ENCODE measurements around the gene ICOS. TPM values are rescaled to one million over a fixed set of nuclear protein-coding genes. Genes with fewer than 3 reads are reported as not detected.
A peak's percentile ranks its signal among the peaks of the same experiment; 100 is the strongest.

ICOS gene
- total and polyA plus RNA-seq, 2 of the 4 experiments (the other 2 are of a cell fraction): not detected

GRCh38 chr2:203893401-203893800 lies 43.2 kb upstream of the ICOS start:
- POLR2A ChIA-PET (ENCODE audit: unreplicated experiment): no interaction called here
- no peak overlapping the region for H2BK20ac ChIP-seq (ENCODE audit: low read depth, low read length)
- no peak overlapping the region for H2AK9ac ChIP-seq (replicated peaks; ENCODE audit: low read depth, low read length, poor library complexity)
- intact Hi-C loops (cut with micrococcal nuclease): no loop called here
- BruUV-seq (replicated peaks): no TSS peak
- H4K8ac ChIP-seq (ENCODE audit: low read depth in 2 of 2, low read length in 2 of 2): no peak overlapping the region
- H3K36me3 ChIP-seq (ENCODE audit: control insufficient read depth, insufficient read depth, low read length): no peaks in the 10 kb centered on the region
- no peak overlapping the region for H3K4ac ChIP-seq (ENCODE audit: low read depth, low read length)
- no peak for TF ChIP-seq MAFK (IDR thresholded peaks at IDR 0.05; ENCODE audit: low read depth, low read length)
- no peak for TF ChIP-seq POLR2A (IDR thresholded peaks at IDR 0.05; ENCODE audit: low read depth, low read length)
- no peak for TF ChIP-seq RAD21 (IDR thresholded peaks at IDR 0.05; ENCODE audit: low read length)
- TF ChIP-seq USF2 (IDR thresholded peaks at IDR 0.05; ENCODE audit: low read depth, low read length): no peak
- TF ChIP-seq CHD1 (IDR thresholded peaks at IDR 0.05; ENCODE audit: low read depth, low read length): no peak
- TF ChIP-seq RFX5 (IDR thresholded peaks at IDR 0.05; ENCODE audit: low read depth, low read length): no peak
- no peak overlapping the region for H2BK15ac ChIP-seq (ENCODE audit: low read depth, low read length)
- no peak overlapping the region for H3K27ac ChIP-seq (ENCODE audit: insufficient read depth, low read length)
- H4K20me1 ChIP-seq (ENCODE audit: insufficient read depth, low read length): no peaks in the 10 kb centered on the region
- no peak overlapping the region for H3K4me3 ChIP-seq (ENCODE audit: insufficient read depth, low read depth, low read length)
- dilution Hi-C loops (cut with HindIII; ENCODE audit: low sequenced_read_pairs, unreplicated experiment): no loop called here
- DNase-seq: peak; percentile 24
- no peaks in the 10 kb centered on the region for H3K9me3 ChIP-seq (ENCODE audit: control insufficient read depth, insufficient read depth, low read length)
- H2AFZ ChIP-seq (replicated peaks; ENCODE audit: low read length, poor library complexity): no peak overlapping the region
- no peak overlapping the region for H2BK120ac ChIP-seq (ENCODE audit: low read depth, low read length)
- no peak overlapping the region for H2AK5ac ChIP-seq (ENCODE audit: low read depth, low read length)
- in situ Hi-C loops (cut with MboI; ENCODE audit: low sequenced_read_pairs): no loop called here
- no peak overlapping the region for H3K18ac ChIP-seq (ENCODE audit: low read depth, low read length)
- no peak for ATAC-seq (ENCODE audit: low read depth)
- no peak overlapping the region for H4K91ac ChIP-seq (ENCODE audit: insufficient read depth, low read depth, low read length)
- H3K79me1 ChIP-seq (ENCODE audit: low read depth in 1 of 2, low read length in 2 of 2): no peaks in the 10 kb centered on the region
- H3K23ac ChIP-seq (ENCODE audit: low read depth, low read length): no peak overlapping the region
- peaks cover 13% of the 10 kb centered on the region for H3K27me3 ChIP-seq (ENCODE audit: control insufficient read depth, insufficient read depth, low read length)
- H3K14ac ChIP-seq (replicated peaks; ENCODE audit: low read depth, low read length): no peak overlapping the region
- no peak overlapping the region for H4K5ac ChIP-seq (ENCODE audit: low read depth, low read length)
- no peak overlapping the region for H3K9ac ChIP-seq (ENCODE audit: low read depth, low read length)
- no peaks in the 10 kb centered on the region for H3K9me1 ChIP-seq (ENCODE audit: insufficient read depth, low read length)
- H3K56ac ChIP-seq (ENCODE audit: extremely low read depth, insufficient read depth, low read length): no peak overlapping the region
- no peak overlapping the region for H2BK5ac ChIP-seq (ENCODE audit: low read depth, low read length, poor library complexity, severe bottlenecking)
- CTCF ChIA-PET: interaction anchor here (1.0 kb wide), 1 partner anchor 16 kb away, joined by 5 read pairs; no protein-coding TSS in a partner anchor
- no peaks in the 10 kb centered on the region for H3K4me1 ChIP-seq (ENCODE audit: control insufficient read depth, insufficient read depth, low read length)
- H3K4me2 ChIP-seq (ENCODE audit: low read depth, low read length): no peak overlapping the region

Measured in IMR-90 (cell line).